Measurements from ENCODE around the gene NOTCH3. TPM values are rescaled to one million over a fixed set of nuclear protein-coding genes. Genes with fewer than 3 reads are reported as not detected.

The NOTCH3 gene
- total RNA-seq, 1 experiment from 2014 or later = 60.6 TPM

DNA sequence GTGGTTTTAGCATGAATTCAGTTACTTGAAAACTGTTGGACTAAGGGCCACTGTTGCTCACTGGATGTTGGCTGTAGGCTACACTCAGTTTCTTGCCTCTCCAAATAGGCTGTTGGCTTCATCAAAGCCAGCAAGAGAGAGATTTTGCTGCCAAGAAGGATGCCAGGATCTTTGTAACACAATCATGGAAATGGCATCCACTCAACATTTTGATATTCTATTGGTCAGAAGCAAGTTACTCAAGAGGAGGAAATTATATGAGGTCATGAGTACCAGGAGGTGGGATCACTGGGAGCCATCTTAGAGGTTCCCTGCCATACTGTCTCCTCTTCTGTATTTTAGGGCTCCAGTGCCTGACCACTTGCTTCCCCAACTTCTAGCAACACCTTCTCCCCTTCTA is 63.0 kb downstream of the NOTCH3 start:
- CTCF ChIA-PET = no interaction called here
- peaks cover 10% of the 10 kb centered on the region for H3K9me3 Mint-ChIP-seq (ENCODE audit: unreplicated experiment)
- no peak overlapping the region for H3K27ac Mint-ChIP-seq (ENCODE audit: unreplicated experiment)
- H3K27me3 ChIP-seq (replicated peaks; ENCODE audit: control insufficient read depth, insufficient read depth, low read length) = no peaks in the 10 kb centered on the region
- intact Hi-C loops (cut with micrococcal nuclease; ENCODE audit: unreplicated experiment) = no loop called here
- no peak overlapping the region for H3K4me3 ChIP-seq (ENCODE audit: low read depth, low read length)
- no peaks in the 10 kb centered on the region for H3K9me3 ChIP-seq
- POLR2A ChIA-PET = no interaction called here
- no peak for DNase-seq
- no peaks in the 10 kb centered on the region for H3K36me3 ChIP-seq (ENCODE audit: control insufficient read depth, insufficient read depth, low read length)
- H3K4me3 Mint-ChIP-seq (ENCODE audit: unreplicated experiment) = no peak overlapping the region
- H3K27me3 Mint-ChIP-seq (ENCODE audit: insufficient read depth, unreplicated experiment) = peaks cover 9% of the 10 kb centered on the region
- no peak for TF ChIP-seq CTCF (IDR thresholded peaks at IDR 0.05; ENCODE audit: insufficient read depth in 1 of 2, low read depth in 1 of 2, low read length in 1 of 2, severe bottlenecking in 1 of 2, unreplicated experiment in 1 of 2)
- BruUV-seq (replicated peaks) = no TSS peak
- H3K36me3 Mint-ChIP-seq (ENCODE audit: insufficient read depth, unreplicated experiment) = no peaks in the 10 kb centered on the region
- peaks cover 6% of the 10 kb centered on the region for H3K4me1 Mint-ChIP-seq (ENCODE audit: low read depth, unreplicated experiment)
- H3K4me1 ChIP-seq = no peaks in the 10 kb centered on the region

- no peak for TF ChIP-seq CTCF (IDR thresholded peaks at IDR 0.05; ENCODE audit: insufficient read depth in 1 of 2, low read depth in 1 of 2, low read length in 1 of 2, severe bottlenecking in 1 of 2, unreplicated experiment in 1 of 2)
- BruUV-seq (replicated peaks) = no TSS peak
- CTCF ChIA-PET = no interaction called here
- DNase-seq = no peak
- Histone ChIP-seq H3K4me3 (ENCODE audit: low read depth, low read length) (no peak overlapping the region), H3K4me1 (no peaks in the 10 kb centered on the region), H3K9me3 (no peaks in the 10 kb centered on the region), H3K27me3 (replicated peaks; ENCODE audit: control insufficient read depth, insufficient read depth, low read length) (no peaks in the 10 kb centered on the region), H3K36me3 (ENCODE audit: control insufficient read depth, insufficient read depth, low read length) (no peaks in the 10 kb centered on the region)
- no peak overlapping the region for H3K27ac Mint-ChIP-seq (ENCODE audit: unreplicated experiment)
- peaks cover 10% of the 10 kb centered on the region for H3K9me3 Mint-ChIP-seq (ENCODE audit: unreplicated experiment)
- no peak overlapping the region for H3K4me3 Mint-ChIP-seq (ENCODE audit: unreplicated experiment)
- peaks cover 6% of the 10 kb centered on the region for H3K4me1 Mint-ChIP-seq (ENCODE audit: low read depth, unreplicated experiment)
- POLR2A ChIA-PET = interaction anchor here (0.5 kb wide), 1 partner anchor 173 kb away, joined by 3 read pairs; no protein-coding TSS in a partner anchor
- intact Hi-C loops (cut with micrococcal nuclease; ENCODE audit: unreplicated experiment) = no loop called here
- H3K27me3 Mint-ChIP-seq (ENCODE audit: insufficient read depth, unreplicated experiment) = peaks cover 4% of the 10 kb centered on the region
- no peaks in the 10 kb centered on the region for H3K36me3 Mint-ChIP-seq (ENCODE audit: insufficient read depth, unreplicated experiment)
These were observed 64.4 kb downstream of the NOTCH3 start for GRCh38 chr19:15136234-15136954.

GRCh38 chr19:15129856-15130585 is 70.8 kb downstream of the NOTCH3 start:
- no peaks in the 10 kb centered on the region for H3K4me1 Mint-ChIP-seq (ENCODE audit: low read depth, unreplicated experiment)
- peak in 1 of 2 experiments; percentile 42 for DNase-seq
- ChIA-PET POLR2A (no interaction called here), CTCF (interaction anchor here (1.2 kb wide), 1 partner anchor 38 kb away, joined by 6 read pairs; no protein-coding TSS in a partner anchor)
- peaks cover 10% of the 10 kb centered on the region for H3K36me3 Mint-ChIP-seq (ENCODE audit: insufficient read depth, unreplicated experiment)
- no TSS peak for BruUV-seq (replicated peaks)
- TF ChIP-seq CTCF (IDR thresholded peaks at IDR 0.05; ENCODE audit: insufficient read depth in 1 of 2, low read depth in 1 of 2, low read length in 1 of 2, severe bottlenecking in 1 of 2, unreplicated experiment in 1 of 2) = no peak
- H3K27ac Mint-ChIP-seq (ENCODE audit: unreplicated experiment) = no peak overlapping the region
- Histone ChIP-seq H3K4me1 (no peaks in the 10 kb centered on the region), H3K36me3 (ENCODE audit: control insufficient read depth, insufficient read depth, low read length) (no peaks in the 10 kb centered on the region), H3K9me3 (no peaks in the 10 kb centered on the region), H3K27me3 (replicated peaks; ENCODE audit: control insufficient read depth, insufficient read depth, low read length) (no peaks in the 10 kb centered on the region), H3K4me3 (ENCODE audit: low read depth, low read length) (no peak overlapping the region)
- no peaks in the 10 kb centered on the region for H3K9me3 Mint-ChIP-seq (ENCODE audit: unreplicated experiment)
- intact Hi-C loops (cut with micrococcal nuclease; ENCODE audit: unreplicated experiment) = no loop called here
- H3K4me3 Mint-ChIP-seq (ENCODE audit: unreplicated experiment) = no peak overlapping the region
- no peaks in the 10 kb centered on the region for H3K27me3 Mint-ChIP-seq (ENCODE audit: insufficient read depth, unreplicated experiment)
